ENCODE results near the gene KRT85. TPM values are rescaled to one million over a fixed set of nuclear protein-coding genes. Genes with fewer than 3 reads are reported as not detected.

KRT85 gene
- total RNA-seq, 1 donor from 2014 or later = not detected

Other genes with a start within 250 kb of the KRT85 start
- gene KRT80, start 175.5 kb downstream of the KRT85 start, total RNA-seq = 46.3 and 68.4 TPM in 2 replicates
- gene KRT7, start 134.2 kb downstream of the KRT85 start, total RNA-seq = 3.1 and 6.6 TPM in 2 replicates
- 5.2 and 20.9 TPM in 2 replicates for gene KRT86, start 92.8 kb downstream of the KRT85 start, total RNA-seq
- gene KRT81, start 75.9 kb downstream of the KRT85 start, total RNA-seq = 0.08 TPM in 1 of 2 replicates, not detected in the other
- not detected in 2 replicates for gene KRT83, start 46.1 kb downstream of the KRT85 start, total RNA-seq
- gene KRT84, start 18.2 kb upstream of the KRT85 start, total RNA-seq = not detected in 2 replicates
- gene KRT82, start 38.9 kb upstream of the KRT85 start, total RNA-seq = not detected in 2 replicates
- gene KRT75, start 66.9 kb upstream of the KRT85 start, total RNA-seq = not detected in 2 replicates
- not detected in 2 replicates for gene KRT6B, start 84.7 kb upstream of the KRT85 start, total RNA-seq
- gene KRT6C, start 106.3 kb upstream of the KRT85 start, total RNA-seq = not detected in 2 replicates
- not detected in 2 replicates for gene KRT6A, start 125.8 kb upstream of the KRT85 start, total RNA-seq
- gene KRT5, start 152.9 kb upstream of the KRT85 start, total RNA-seq = 2.8 and 3.3 TPM in 2 replicates
- not detected in 2 replicates for gene KRT71, start 185.7 kb upstream of the KRT85 start, total RNA-seq
- not detected in 2 replicates for gene KRT74, start 206.4 kb upstream of the KRT85 start, total RNA-seq
- gene KRT72, start 234.0 kb upstream of the KRT85 start, total RNA-seq = not detected in 2 replicates

All from myocyte (in vitro differentiated cells).